Myocyte (in vitro differentiated cells): Measurements from ENCODE around the gene NBEAL2. TPM values are rescaled to one million over a fixed set of nuclear protein-coding genes. Genes with fewer than 3 reads are reported as not detected.
"Not testable (repeated sequence)": the region's sequence is repeated elsewhere in the genome, so short reads cannot be mapped to it uniquely, and the experiment has no call there.

Experiments used
- DNase-seq: peaks from one replicate; pipeline ENCODE4 v3.0.0-alpha.2; 2012; ENCODE audit warnings: low read depth
- total RNA-seq: library from RNA; depleted of rRNA; stranded (reverse); fragments of >200 nt; gene quantifications from 2 replicates; pipeline ENCODE4 v1.2.3, GENCODE V29; 2014

The NBEAL2 gene
- total RNA-seq, 1 donor from 2014 or later: 2.3 TPM

GRCh38 chr3:47009225-47010110, 30.0 kb downstream of the NBEAL2 start:
- peak; percentile 90 for DNase-seq

GRCh38 chr3:47010111-47010712, 30.7 kb downstream of the NBEAL2 start:
- DNase-seq: no peak

GRCh38 chr3:47010910-47011309, 31.4 kb downstream of the NBEAL2 start:
- no peak for DNase-seq

- no peak for DNase-seq
Observed at GRCh38 chr3:47011371-47011770, 31.9 kb downstream of the NBEAL2 start.

- no peak for DNase-seq
Observed at GRCh38 chr3:47012342-47013230, 33.1 kb downstream of the NBEAL2 start.

- no peak for DNase-seq
Observed at GRCh38 chr3:47013231-47013630, 33.8 kb downstream of the NBEAL2 start.

- DNase-seq: no peak
Observed at GRCh38 chr3:47014036-47014435, 34.6 kb downstream of the NBEAL2 start.

- DNase-seq: peak; percentile 48
Observed at GRCh38 chr3:47015151-47015550, 35.7 kb downstream of the NBEAL2 start.

- no peak for DNase-seq
Observed at GRCh38 chr3:47016086-47016933, 36.8 kb downstream of the NBEAL2 start.

GRCh38 chr3:47016934-47017435, 37.5 kb downstream of the NBEAL2 start:
- peak; percentile 83 for DNase-seq

GRCh38 chr3:47017504-47018268, 38.2 kb downstream of the NBEAL2 start:
- DNase-seq: peak; percentile 94

GRCh38 chr3:47018269-47018611, 38.8 kb downstream of the NBEAL2 start:
- no peak for DNase-seq

GRCh38 chr3:47019201-47019600, 39.7 kb downstream of the NBEAL2 start:
- DNase-seq: peak; percentile 26

GRCh38 chr3:47020311-47020710, 40.8 kb downstream of the NBEAL2 start:
- DNase-seq: no peak

- peak; percentile 28 for DNase-seq
Observed at GRCh38 chr3:47022641-47023071, 43.2 kb downstream of the NBEAL2 start.

GRCh38 chr3:47024932-47025331, 45.5 kb downstream of the NBEAL2 start:
- no peak for DNase-seq

GRCh38 chr3:47026432-47026831, 47.0 kb downstream of the NBEAL2 start:
- not testable (repeated sequence) for DNase-seq

- no peak for DNase-seq
Observed at GRCh38 chr3:47028146-47028545, 48.7 kb downstream of the NBEAL2 start.

GRCh38 chr3:47028667-47029066, 49.2 kb downstream of the NBEAL2 start:
- DNase-seq: peak; percentile 78

GRCh38 chr3:47031041-47031440, 51.6 kb downstream of the NBEAL2 start:
- DNase-seq: not testable (repeated sequence)
